NCI-H1694 (cell line): ENCODE data around the gene PDZD4.
A peak's percentile ranks its signal among the peaks of the same experiment; 100 is the strongest.

Experiments used
- DNase-seq: peaks from one replicate; lab custom pipeline; 2025; lab: John Stamatoyannopoulos, UW

The PDZD4 gene

DNA sequence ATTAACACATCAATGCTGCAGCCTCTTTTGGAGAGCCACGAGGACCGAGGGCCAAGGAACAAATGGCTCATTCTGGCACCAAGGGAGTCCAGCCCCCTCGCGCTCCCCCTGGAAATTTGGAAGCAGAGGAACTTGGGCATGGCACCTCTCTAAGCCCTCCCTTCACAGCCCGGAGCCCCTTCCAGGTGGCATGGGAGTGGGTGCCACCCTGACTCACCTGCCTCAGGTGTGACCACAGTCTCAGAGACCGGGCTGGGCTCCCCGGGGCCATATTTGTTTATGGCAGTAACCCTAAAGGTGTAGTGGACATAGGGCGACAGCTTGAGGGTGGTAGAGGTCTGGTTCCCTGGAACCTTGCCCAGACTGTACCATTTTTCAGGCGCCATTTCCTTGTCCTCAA is 36.8 kb upstream of the PDZD4 start:
- no peak for DNase-seq

DNA sequence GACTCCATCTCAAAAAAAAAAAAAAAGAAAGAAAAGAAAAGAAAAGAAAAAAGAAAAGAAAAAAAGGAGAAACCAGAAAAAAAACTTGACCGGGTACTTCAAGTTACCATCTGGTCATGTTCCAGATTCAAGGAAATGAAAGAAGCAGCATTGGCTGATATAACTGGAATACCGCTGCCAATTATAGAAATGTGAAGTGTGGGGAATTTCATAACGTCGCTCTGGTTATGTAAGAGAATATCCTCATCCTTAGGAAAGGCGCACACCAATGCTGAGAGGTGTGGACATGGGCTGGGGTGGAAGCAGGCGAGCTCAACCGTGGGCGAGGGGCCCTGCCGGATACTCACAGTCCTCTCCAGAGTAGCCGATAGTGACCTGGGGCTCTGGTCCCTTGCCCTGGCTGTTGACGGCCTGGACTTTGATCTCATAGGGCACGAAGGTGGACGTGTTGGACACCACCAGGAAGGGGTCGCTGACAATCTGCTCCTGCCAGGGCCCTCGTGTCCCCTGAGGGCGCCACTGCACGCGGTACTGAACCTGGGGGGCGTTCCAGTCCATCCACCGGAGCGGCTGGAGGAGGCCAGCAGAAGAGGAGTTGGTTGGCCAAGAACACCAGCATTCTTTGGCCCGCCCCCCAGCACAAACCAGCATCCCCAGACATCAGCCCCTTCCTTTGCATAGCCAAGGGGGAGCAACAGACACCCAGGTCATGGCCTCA is 36.1 kb upstream of the PDZD4 start:
- no peak for DNase-seq

DNA sequence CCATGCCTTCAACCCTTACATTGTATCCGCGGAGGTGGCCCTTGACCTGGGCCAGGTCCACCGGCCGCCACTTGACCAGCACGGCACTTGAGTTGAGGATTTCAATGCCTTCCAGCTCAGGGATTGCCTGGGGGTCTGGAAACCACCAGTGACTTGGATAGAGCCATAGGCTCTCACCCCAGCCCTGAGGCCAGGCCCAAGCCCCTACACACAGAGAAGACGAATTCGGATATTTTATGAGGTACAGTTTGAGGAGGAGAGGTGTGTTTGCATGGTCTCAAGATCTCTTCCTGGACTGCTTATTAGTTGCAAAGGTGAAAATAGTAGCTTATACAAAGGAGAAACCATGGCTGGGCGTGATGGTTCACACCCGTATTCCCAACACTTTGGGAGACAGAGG is 35.3 kb upstream of the PDZD4 start:
- DNase-seq, result no peak

DNA sequence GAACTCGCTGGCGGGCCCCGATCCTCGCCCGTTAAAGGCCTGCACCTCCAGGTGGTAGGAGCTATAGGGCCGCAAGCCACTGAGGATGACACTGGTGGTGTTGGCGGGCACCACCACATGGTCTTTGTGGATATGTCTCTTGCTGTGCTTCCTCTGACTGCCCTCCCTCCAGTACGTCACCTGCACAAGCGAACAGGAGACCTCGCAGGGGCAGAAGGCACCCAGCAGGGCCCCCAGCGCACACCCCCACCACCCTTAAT is 34.9 kb upstream of the PDZD4 start:
- no peak for DNase-seq

DNA sequence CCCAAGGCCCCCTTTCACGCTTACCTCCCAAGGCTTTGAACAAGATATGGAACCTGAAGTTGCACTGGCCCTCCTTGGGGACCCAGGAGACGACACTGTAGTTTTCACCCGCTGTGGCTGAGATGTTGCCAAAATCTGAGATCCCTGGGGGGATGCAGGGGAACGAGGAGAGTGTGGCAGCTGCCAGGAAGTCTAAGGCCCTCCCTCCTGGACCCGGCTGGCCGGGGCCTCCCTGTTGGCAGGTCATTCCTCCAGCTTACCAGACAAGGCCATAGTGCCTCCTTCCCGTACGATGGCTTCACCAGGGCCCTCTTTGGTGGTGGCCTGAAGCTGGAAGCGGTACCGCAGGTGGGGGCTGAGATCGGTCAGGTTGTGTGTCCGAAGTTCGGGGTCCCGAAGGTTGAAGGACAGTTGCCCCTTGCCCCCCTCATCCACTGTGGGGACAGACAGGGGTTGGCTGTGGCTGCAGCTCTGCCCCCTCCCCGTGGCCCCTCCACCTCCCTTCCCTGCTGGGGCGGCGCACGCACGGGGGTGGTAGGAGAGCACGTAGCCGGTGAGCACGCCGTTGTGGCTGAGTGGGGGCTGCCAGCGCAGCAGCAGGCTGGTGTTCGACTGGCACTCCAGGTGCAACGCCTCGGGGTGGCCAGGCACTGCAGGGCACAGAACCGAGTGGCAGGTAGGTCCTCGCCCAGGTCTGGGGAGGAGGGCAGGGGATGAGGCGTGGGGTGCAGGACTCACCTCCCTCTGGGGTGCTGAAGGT is 34.4 kb upstream of the PDZD4 start:
- DNase-seq, result no peak

DNA sequence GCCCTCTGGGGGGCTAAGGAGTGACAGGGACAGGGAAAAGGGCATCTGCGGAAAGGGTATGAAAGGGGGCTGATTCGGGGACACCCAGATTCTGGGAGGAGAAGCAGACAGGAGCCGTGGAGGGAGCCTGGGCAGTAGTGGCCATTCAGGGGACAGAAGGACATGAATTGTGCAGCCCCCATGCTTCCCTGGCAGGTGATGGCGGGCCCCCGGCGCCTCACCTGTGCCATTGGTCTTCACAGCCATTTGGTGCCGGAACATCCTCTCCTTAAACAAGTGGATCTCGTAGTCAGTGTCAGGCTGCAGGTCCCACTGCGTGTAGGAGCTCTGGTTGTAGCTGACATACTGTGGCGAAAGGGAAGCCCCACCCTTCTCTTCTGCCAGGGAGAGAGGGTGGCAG is 33.8 kb upstream of the PDZD4 start:
- no peak for DNase-seq

- no peak for DNase-seq
Observed at GRCh38 chrX:153863251-153863991, 33.1 kb upstream of the PDZD4 start.

GRCh38 chrX:153862369-153863250 is 32.3 kb upstream of the PDZD4 start:
- DNase-seq, result no peak

DNA sequence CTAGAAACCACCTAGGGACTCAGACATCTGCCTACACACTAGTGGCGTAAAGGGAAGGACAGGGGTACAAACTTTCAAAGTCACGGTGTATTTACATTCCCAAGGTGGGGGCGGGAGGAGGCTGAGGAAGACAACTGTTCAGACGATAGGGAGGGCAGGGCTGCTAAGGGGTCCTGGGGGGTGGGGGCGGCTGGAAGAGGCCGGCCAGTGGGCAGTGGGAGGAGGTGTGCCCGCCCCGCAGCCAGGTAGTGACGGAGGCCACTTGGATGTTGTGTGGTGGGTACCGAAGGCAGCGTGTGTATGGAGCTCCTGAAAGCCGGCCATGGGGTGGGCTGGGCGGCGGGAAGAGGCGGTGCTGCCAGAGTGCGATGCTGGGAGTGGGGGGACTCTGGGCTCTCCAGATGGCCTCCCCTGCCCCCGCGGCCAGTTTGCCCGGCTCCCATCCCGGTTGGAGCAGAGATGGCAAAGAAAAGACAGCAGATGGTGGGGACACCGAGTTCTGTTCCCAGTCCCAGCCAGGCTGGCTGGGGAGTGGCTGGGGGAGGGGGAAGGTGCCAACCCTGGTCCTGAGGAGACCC is 31.5 kb upstream of the PDZD4 start:
- DNase-seq, result peak; percentile 59

GRCh38 chrX:153861151-153861550 is 30.8 kb upstream of the PDZD4 start:
- no peak for DNase-seq

- no peak for DNase-seq
Observed at GRCh38 chrX:153857348-153857903, 27.1 kb upstream of the PDZD4 start.

DNA sequence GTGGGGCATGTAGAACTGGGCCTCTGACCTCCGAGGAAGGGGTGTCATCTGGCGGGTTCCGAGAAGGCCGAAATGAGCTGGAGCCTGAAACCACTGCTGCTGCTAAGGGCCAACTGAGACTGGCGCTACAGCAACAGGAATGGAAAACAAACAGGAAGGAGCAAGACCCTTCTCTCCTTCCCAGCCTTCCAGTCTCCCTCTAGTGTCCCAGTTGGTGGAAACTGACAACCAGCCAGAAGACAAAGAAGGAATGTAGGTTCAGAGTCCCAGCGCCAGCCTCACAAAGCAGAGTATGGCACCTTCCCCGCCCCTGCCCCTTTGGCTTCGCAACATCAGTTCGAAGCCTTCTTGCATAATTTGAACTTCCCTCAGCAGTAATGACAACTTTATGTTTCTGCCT is 24.4 kb upstream of the PDZD4 start:
- DNase-seq, result no peak

GRCh38 chrX:153853902-153854267 is 23.5 kb upstream of the PDZD4 start:
- DNase-seq, result no peak

DNA sequence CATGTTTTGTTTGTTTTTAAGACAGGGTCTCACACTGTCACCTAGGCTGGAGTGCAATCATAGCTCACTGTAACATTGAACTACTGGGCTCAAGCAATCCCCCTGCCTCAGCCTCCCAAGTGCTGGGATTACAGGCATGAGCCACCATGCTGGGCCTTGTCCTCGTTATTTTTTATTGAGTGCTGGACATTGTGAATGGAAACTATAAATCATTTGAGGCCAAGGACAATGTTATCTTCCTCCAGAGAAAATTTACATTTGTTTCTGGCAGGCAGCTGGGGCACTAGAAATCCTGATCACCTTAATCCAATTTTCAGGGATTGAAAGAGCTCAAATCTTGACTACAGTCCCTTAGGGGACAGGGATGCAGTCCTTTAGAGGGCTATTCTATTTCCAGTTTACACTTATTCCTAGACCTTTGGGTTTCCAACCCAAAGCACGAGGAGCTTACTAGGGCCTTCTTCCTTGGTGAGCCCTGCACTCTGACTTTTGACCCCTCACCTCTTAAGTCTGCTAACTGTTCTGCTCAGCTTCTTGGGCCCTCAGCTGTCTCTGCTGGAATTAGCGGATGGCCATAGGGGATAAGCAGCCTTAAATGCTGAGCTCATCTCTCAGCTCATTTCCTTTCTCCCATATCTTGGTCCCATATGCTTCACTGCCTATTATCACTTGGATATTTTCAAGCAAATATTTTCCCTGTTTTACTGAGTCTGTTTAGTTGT is 23.0 kb upstream of the PDZD4 start:
- no peak for DNase-seq

- no peak for DNase-seq
Observed at GRCh38 chrX:153851981-153852380, 21.6 kb upstream of the PDZD4 start.

GRCh38 chrX:153848325-153848724 is 18.0 kb upstream of the PDZD4 start:
- no peak for DNase-seq

GRCh38 chrX:153845842-153846241 is 15.5 kb upstream of the PDZD4 start:
- DNase-seq, result no peak

DNA sequence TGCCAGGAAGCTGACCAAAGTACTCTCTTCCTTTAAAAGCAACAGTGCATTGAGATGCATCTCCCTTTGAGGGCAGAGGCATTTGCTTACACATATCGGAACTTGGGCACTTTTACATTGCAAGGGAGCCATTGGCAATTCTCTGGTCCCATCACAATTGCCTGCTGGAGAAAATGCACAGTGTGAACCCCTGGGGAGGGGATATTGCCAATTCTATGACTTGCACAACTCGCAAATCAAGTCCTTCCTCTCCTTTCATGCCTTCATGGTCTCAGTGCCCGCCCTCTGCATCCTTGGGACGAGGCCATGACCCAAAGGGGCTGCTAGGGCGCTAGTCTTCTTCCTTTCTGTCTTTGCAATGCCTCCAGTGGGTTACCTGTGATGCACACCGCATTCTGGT is 14.9 kb upstream of the PDZD4 start:
- DNase-seq, result no peak

GRCh38 chrX:153844509-153845082 is 14.3 kb upstream of the PDZD4 start:
- no peak for DNase-seq

DNA sequence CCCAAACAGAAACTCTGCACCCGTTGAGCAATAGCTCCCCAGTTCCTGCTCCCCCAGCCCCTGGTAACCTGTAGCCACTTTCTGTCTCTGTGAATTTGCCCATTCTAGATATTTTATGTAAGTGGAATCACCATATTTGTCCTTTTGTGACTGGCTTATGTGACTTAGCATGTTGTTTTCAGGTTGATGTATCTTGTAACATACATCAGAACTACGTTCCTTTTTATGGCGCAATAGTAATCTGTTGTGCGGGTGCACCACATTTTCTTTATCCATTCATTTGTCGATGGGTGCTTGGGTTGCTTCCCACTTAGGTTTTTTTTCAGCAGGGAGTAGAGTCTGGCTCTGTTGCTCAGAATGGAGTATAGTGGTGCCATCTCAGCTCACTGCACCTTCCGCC is 6.6 kb upstream of the PDZD4 start:
- no peak for DNase-seq

- no peak for DNase-seq
Observed at GRCh38 chrX:153832728-153833127, 2.4 kb upstream of the PDZD4 start.
